ENCODE data around the gene ATMIN. TPM values are rescaled to one million over a fixed set of nuclear protein-coding genes. Genes with fewer than 3 reads are reported as not detected.

The ATMIN gene
- total and polyA plus RNA-seq, 2 of the 13 experiments (the other 11 are each of a cell fraction or from before 2014, with no cell fraction given) = 34.6 to 60.4 TPM

DNA sequence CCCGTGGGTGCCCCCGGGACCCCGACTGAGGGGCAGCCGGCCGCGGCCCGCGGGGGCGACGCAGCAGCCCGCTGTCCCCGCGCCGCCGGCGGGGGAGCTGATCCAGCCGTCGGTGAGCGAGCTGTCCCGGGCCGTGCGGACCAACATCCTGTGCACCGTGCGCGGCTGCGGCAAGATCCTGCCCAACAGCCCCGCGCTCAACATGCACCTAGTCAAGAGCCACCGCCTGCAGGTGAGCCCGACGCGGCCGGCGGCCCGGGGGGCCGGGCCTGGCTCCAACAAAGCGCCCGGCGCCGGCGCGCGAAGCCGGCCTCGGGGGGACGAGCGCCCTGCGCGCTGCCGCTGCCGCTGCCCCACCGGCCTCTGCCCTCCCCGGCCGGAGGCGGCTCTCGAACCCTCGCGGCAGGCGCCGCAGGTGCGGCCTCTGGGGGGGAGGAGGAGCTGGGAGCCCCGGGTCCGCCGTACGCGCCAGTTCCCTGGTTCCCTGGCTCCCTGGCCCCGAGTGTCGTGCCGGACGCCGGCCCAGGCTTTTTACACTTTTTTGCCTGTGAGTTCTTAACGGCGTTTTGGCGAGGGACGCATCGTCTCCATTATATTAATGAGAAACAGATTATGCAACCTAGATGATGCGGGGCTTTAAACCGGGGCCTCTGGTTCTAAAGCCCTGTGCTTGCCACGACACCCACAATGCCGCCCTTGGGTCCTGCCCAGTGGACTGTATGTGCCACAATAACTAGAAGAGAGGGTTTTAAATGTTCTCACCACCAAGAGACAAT is 521 bp downstream of the ATMIN start (continued):
- TF ChIP-seq, protein P1, sequence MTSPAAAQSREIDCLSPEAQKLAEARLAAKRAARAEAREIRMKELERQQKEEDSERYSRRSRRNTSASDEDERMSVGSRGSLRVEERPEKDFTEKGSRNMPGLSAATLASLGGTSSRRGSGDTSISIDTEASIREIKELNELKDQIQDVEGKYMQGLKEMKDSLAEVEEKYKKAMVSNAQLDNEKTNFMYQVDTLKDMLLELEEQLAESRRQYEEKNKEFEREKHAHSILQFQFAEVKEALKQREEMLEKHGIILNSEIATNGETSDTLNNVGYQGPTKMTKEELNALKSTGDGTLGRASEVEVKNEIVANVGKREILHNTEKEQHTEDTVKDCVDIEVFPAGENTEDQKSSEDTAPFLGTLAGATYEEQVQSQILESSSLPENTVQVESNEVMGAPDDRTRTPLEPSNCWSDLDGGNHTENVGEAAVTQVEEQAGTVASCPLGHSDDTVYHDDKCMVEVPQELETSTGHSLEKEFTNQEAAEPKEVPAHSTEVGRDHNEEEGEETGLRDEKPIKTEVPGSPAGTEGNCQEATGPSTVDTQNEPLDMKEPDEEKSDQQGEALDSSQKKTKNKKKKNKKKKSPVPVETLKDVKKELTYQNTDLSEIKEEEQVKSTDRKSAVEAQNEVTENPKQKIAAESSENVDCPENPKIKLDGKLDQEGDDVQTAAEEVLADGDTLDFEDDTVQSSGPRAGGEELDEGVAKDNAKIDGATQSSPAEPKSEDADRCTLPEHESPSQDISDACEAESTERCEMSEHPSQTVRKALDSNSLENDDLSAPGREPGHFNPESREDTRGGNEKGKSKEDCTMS (CRISPR knock-in tag; conservative IDR thresholded peaks at IDR 0.05) = no peak
- TF ChIP-seq NFKBIZ (CRISPR knock-in tag; IDR thresholded peaks at IDR 0.05) = no peak
- TF ChIP-seq IRX3 (CRISPR knock-in tag; IDR thresholded peaks at IDR 0.05; ENCODE audit: borderline replicate concordance, low read depth) = peak; percentile 37; the same call in 1 of the 2 replicates
- 0 out of 2 replicates have a peak, but pooled peaks have one; percentile 35 for TF ChIP-seq ZNF891 (CRISPR knock-in tag; IDR thresholded peaks at IDR 0.05)
- peak; percentile 37; the same call in 1 of the 2 replicates for TF ChIP-seq MYC (CRISPR knock-in tag; IDR thresholded peaks at IDR 0.05; ENCODE audit: borderline replicate concordance)
- TF ChIP-seq FOXM1 (CRISPR knock-in tag; IDR thresholded peaks at IDR 0.05) = no peak
- TF ChIP-seq, protein P2, sequence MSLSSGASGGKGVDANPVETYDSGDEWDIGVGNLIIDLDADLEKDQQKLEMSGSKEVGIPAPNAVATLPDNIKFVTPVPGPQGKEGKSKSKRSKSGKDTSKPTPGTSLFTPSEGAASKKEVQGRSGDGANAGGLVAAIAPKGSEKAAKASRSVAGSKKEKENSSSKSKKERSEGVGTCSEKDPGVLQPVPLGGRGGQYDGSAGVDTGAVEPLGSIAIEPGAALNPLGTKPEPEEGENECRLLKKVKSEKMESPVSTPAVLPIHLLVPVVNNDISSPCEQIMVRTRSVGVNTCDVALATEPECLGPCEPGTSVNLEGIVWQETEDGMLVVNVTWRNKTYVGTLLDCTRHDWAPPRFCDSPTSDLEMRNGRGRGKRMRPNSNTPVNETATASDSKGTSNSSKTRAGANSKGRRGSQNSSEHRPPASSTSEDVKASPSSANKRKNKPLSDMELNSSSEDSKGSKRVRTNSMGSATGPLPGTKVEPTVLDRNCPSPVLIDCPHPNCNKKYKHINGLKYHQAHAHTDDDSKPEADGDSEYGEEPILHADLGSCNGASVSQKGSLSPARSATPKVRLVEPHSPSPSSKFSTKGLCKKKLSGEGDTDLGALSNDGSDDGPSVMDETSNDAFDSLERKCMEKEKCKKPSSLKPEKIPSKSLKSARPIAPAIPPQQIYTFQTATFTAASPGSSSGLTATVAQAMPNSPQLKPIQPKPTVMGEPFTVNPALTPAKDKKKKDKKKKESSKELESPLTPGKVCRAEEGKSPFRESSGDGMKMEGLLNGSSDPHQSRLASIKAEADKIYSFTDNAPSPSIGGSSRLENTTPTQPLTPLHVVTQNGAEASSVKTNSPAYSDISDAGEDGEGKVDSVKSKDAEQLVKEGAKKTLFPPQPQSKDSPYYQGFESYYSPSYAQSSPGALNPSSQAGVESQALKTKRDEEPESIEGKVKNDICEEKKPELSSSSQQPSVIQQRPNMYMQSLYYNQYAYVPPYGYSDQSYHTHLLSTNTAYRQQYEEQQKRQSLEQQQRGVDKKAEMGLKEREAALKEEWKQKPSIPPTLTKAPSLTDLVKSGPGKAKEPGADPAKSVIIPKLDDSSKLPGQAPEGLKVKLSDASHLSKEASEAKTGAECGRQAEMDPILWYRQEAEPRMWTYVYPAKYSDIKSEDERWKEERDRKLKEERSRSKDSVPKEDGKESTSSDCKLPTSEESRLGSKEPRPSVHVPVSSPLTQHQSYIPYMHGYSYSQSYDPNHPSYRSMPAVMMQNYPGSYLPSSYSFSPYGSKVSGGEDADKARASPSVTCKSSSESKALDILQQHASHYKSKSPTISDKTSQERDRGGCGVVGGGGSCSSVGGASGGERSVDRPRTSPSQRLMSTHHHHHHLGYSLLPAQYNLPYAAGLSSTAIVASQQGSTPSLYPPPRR (CRISPR knock-in tag; IDR thresholded peaks at IDR 0.05; ENCODE audit: borderline replicate concordance) = no peak
- TF ChIP-seq JUND (CRISPR knock-in tag; IDR thresholded peaks at IDR 0.05) = no peak
- no peak for TF ChIP-seq STAT5B (CRISPR knock-in tag; IDR thresholded peaks at IDR 0.05)
- peak; percentile 38; the same call in 1 of the 2 replicates for TF ChIP-seq KDM5A (IDR thresholded peaks at IDR 0.05; ENCODE audit: borderline replicate concordance, low read length)
- 0 out of 2 replicates have a peak, but pooled peaks have one; percentile 7 for TF ChIP-seq TBX2 (CRISPR knock-in tag; IDR thresholded peaks at IDR 0.05; ENCODE audit: borderline replicate concordance)
- TF ChIP-seq ZNF343 (CRISPR knock-in tag; IDR thresholded peaks at IDR 0.05) = peak; percentile 47; the same call in 1 of the 2 replicates
- no peak for TF ChIP-seq ZNF782 (CRISPR knock-in tag; IDR thresholded peaks at IDR 0.05; ENCODE audit: borderline replicate concordance)
- no peak for TF ChIP-seq ZNF124 (CRISPR knock-in tag; IDR thresholded peaks at IDR 0.05)
- TF ChIP-seq XRCC5 (optimal IDR thresholded peaks at IDR 0.05; ENCODE audit: low read length) = peak; percentile 70
- TF ChIP-seq BORCS8-MEF2B (CRISPR knock-in tag; IDR thresholded peaks at IDR 0.05) = no peak
- no peak for TF ChIP-seq ZBTB3 (CRISPR knock-in tag; IDR thresholded peaks at IDR 0.05; ENCODE audit: borderline replicate concordance, low read depth)
- TF ChIP-seq ZNF768 (CRISPR knock-in tag; IDR thresholded peaks at IDR 0.05) = peak; percentile 41; the same call in 1 of the 2 replicates
- peak; percentile 40; the same call in 1 of the 2 replicates for TF ChIP-seq ZNF567 (CRISPR knock-in tag; IDR thresholded peaks at IDR 0.05; ENCODE audit: borderline replicate concordance)
- no peak for TF ChIP-seq ZNF788 (CRISPR knock-in tag; IDR thresholded peaks at IDR 0.05; ENCODE audit: borderline replicate concordance)
